HG03354 (cell line): ENCODE measurements around the gene RUNX1.
A peak's percentile ranks its signal among the peaks of the same experiment; 100 is the strongest.

Experiments used
- ATAC-seq: cut with Tn5 transposase; IDR thresholded peaks from one replicate; pipeline ENCODE4 v1.9.1; 2021; ENCODE audit warnings: mild to moderate bottlenecking; ENCODE audit not compliant: unreplicated experiment, poor library complexity, severe bottlenecking

RUNX1 gene

GRCh38 chr21:34889676-34890469 is 159.2 kb downstream of the RUNX1 start:
- ATAC-seq = peak; percentile 42

DNA sequence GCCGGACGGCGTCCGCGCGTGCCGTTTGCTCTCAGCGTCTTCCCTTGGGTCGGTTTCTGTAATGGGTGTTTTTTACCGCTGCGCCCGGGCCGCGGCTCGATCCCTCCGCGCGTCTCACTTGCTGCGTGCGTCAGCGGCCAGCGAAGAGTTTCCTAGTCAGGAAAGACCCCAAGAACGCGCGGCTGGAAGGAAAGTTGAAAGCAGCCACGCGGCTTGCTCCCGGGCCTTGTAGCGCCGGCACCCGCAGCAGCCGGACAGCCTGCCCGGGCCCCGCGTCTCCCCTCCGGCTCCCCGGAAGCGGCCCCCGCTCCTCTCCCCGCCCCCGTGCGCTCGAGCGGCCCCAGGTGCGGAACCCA is 159.8 kb downstream of the RUNX1 start:
- ATAC-seq = no peak

- peak; percentile 57 for ATAC-seq
These were observed 160.4 kb downstream of the RUNX1 start for GRCh38 chr21:34888569-34889319.

- peak; percentile 38 for ATAC-seq
These were observed 161.2 kb downstream of the RUNX1 start for GRCh38 chr21:34887725-34888568.

DNA sequence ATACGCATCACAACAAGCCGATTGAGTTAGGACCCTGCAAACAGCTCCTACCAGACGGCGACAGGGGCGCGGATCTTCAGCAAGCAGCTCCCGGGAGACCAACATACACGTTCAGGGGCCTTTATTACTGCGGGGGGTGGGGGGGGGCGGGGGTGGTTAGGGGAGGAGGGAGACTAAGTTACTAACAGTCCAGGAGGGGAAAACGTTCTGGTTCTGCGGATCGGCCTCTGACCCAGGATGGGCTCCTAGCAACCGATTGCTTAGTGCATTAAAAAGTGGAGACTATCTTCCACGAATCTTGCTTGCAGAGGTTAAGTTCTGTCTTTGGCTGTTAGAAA is 162.0 kb downstream of the RUNX1 start:
- ATAC-seq = no peak

DNA sequence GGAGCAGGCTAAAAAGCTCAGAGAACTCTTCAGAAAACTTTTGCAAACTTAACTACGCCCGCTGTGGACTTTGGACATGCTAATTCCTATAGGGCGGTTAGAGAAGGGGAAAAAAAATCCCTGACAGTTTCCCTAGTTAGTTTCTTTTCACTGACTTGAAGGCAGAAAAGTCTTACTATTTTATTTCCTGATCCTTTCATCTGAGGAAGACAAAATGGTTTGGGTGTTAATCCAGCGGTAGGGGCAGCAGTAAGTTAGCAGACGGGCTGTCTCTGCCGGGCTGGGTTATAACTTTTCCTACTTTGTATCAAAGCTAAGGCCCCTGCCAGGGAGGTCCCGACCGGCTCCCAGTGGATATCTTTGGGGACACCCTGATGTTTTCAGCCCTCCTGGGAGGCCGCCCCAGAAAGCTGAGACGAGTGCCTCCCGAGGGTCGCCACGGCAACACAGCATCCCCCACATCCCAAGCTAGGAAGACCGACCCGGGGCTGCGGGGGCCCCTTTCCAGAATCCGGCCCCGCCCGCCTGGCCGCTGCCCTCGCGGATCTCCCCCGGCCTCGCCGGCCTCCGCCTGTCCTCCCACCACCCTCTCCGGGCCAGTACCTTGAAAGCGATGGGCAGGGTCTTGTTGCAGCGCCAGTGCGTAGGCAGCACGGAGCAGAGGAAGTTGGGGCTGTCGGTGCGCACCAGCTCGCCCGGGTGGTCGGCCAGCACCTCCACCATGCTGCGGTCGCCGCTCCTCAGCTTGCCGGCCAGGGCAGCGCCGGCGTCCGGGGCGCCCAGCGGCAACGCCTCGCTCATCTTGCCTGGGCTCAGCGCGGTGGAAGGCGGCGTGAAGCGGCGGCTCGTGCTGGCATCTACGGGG is 162.6 kb downstream of the RUNX1 start:
- ATAC-seq = no peak

GRCh38 chr21:34885626-34886239 is 163.4 kb downstream of the RUNX1 start:
- no peak for ATAC-seq

DNA sequence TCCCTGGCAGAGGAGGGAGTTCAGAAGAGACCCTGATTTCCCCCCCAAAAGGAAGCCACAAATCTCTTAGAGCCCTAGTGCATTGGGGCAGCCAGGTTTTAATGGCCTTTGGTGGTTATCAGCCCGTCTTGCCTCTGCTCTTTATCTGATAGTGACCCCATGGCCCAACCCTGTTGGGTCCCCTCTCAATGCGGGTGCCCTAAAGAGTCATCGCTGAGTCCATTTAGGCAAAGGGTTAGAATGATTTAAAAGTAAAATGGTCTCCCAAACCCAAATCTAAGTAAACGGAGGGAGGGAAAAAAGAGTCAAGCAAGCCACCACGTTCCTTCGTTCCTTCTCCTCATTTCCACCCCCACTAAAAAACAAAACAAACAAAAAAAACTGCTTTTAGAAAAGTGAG is 164.0 kb downstream of the RUNX1 start:
- ATAC-seq = no peak

DNA sequence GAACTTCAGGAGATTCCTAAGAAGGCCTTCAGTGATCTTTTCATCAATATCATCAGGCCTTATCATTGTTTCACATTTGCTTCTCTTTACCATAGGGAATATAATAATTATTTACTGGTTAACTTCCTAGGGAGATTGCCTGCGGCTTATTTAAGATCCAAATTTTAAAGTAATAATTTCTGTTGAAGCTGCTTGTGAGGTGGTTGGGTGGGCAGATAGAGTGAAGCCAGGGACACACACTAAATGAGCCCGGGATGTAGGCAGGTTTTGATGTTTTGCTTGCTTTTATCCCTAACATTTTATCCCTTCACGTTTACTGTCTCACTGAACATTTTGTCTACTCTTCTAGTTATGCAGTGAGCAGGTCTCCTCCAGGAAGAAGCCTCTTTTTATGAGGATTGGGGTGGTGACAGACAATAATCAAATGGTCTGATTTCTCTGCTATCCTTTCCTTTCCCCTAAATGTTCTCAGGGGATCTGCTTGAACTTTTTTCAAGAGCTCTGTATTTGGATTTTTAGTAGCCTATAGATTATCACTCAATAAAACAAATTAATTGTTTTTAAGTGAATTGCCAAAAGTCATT is 164.7 kb downstream of the RUNX1 start:
- no peak for ATAC-seq

DNA sequence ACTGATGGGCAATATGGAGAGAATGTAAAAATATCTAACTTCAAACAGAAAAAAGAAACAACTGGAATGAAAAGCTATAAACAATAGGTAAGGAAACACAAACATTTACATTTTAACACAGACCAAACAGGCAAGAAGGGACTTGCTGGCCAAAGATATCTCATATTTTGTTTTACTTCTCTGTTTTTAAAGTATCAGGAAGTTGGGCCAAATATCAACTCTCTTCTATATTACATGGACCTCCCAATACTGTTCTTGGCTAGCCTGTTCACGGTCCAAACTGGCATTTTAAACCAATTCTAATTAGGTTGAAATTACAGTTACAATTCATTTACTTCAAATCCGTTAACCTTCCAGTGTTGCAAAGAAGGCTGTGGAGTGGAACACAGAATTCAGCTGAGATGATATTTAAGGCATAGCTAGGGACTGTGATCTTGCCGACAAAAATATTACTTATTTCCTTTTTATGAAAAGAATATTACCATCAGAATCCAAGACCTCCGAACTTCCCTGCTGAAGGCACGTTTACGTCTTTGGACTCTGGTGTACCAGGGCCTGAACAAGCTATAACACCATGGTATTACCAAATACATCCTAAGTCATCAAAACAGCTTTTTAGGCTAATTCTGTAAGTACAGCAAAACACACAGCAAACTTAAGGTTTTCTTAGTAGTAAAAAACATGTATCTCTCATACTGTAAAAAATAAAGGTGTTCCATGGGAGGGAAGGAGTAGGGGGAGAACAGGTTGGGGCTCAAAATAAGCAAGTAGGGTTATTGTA is 165.4 kb downstream of the RUNX1 start:
- ATAC-seq = no peak

- no peak for ATAC-seq
These were observed 166.4 kb downstream of the RUNX1 start for GRCh38 chr21:34882719-34883131.

DNA sequence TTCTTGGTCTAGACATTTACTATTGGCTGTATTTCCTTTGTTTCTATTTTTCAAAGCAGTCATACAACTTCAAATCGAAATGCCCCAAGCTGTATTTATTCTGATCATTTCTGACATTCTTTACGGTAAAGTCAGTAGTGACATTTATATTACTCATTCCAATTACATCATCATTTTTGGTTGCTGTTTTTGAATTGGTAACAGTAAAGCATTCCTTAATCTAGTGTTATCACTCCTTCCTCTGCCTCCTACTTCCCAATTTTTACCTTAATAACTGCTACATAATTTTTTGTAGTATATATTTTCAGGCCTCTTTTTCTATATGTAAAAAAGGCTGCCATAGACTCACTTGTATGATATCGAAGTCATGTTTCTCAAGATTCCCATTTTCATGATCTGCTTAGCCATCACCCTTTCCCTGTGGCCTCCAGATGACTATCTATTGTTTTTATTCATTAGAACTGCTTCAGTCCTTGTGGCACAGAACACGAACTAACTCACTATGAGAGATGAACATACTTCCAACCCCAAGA is 167.2 kb downstream of the RUNX1 start:
- ATAC-seq = no peak

- ATAC-seq = no peak
These were observed 167.7 kb downstream of the RUNX1 start for GRCh38 chr21:34881421-34881820.

DNA sequence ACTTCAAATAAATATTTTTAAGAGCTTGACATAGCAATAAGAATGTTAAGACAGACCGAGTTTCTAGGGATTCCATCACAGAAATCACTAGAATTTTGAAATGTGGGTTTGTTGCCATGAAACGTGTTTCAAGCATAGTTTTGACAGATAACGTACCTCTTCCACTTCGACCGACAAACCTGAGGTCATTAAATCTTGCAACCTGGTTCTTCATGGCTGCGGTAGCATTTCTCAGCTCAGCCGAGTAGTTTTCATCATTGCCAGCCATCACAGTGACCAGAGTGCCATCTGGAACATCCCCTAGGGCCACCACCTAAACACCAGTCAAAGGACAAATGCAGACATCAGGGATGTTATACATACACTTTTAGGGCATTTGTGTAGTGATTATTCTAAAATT is 168.7 kb downstream of the RUNX1 start:
- no peak for ATAC-seq

GRCh38 chr21:34878940-34879339 is 170.2 kb downstream of the RUNX1 start:
- no peak for ATAC-seq

DNA sequence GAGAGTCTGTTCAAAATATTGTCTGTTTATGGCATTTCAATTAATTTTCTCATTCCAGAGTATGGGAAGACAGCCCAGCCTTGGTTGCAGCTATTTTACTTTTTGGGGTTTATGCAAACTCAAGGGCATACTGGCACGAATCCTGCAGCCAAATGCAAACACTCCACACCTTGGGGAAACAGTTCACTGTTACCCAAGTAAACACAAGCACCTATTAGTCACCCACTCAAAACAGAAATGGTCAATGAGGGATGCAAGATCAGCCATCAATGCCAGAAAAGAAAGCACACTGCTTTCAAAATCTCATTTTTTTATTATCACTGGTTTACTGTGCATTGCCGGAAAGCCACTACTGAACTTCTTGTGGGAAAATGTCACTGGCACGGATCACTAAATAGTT is 170.6 kb downstream of the RUNX1 start:
- ATAC-seq = no peak

DNA sequence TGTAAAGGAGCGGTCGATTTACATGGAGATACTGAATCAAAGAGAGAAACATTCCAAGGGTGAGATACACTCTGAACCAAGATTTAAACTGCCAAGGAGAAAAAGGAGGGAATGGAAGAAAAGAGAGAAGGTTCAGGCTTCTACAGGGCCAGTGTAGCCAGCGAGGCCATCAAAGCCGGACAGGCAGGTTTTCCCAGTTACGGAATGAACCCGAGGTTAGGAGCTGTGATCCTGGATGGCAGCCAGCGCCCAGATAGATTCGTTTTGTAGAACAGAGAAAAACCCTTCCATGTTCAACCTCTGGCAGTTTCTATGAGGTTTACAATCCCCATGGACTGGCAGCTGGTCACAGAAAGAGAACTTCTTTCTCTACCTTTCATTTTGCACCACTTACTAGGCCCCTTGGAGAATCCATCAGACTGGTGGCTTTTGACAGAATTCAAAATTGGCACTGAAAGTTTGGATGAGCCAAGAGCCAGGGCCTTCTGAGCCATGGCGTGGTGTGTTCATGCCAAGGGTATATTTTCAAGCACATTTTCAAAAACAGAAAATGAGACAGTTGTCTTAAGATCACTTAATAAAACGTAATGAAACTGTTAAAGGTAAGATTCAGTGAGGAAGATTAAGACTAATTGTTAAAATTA is 171.5 kb downstream of the RUNX1 start:
- no peak for ATAC-seq
